Suprapubic skin (tissue), 4 donors: ENCODE measurements around the gene ZNF175.

Experiments used
- CTCF ChIP-seq, 2 donors: fragments of 200-600 bp in 1 of 2; fragments of 450-650 bp in 1 of 2; sonication (generic) in 1 of 2; IDR thresholded peaks; one replicate each; pipeline ENCODE4 v1.5.1; 2016 to 2019; ENCODE audit warnings: antibody characterized with exemption in 2 of 2, mild to moderate bottlenecking in 1 of 2, moderate library complexity in 1 of 2
- POLR2A ChIP-seq, 2 donors: fragments of 450-650 bp; IDR thresholded peaks; one replicate each; pipeline ENCODE4 v1.6.1; 2017; ENCODE audit warnings: antibody characterized with exemption in 2 of 2, mild to moderate bottlenecking in 2 of 2, moderate library complexity in 2 of 2
- POLR2AphosphoS5 ChIP-seq, 3 donors: sonication (generic); formaldehyde crosslinking; IDR thresholded peaks; one replicate each; pipeline ENCODE4 v1.6.1; 2017; ENCODE audit warnings: antibody characterized with exemption in 3 of 3

- no peak for TF ChIP-seq POLR2AphosphoS5 (IDR thresholded peaks at IDR 0.05)
- TF ChIP-seq CTCF (IDR thresholded peaks at IDR 0.05), result no peak
- no peak for TF ChIP-seq POLR2A (IDR thresholded peaks at IDR 0.05)
Measured at GRCh38 chr19:51529301-51529700, 41.8 kb upstream of the ZNF175 start.
